ENCODE measurements around the gene MUC20. TPM values are rescaled to one million over a fixed set of nuclear protein-coding genes. Genes with fewer than 3 reads are reported as not detected.
"Not testable (repeated sequence)": the region's sequence is repeated elsewhere in the genome, so short reads cannot be mapped to it uniquely, and the experiment has no call there.

Gene MUC20
- total RNA-seq, 1 donor from 2014 or later: 0.21 TPM

GRCh38 chr3:195724363-195724762 lies 3.6 kb downstream of the MUC20 start:
- DNase-seq (ENCODE audit: low spot score); H3K4me3 Mint-ChIP-seq (ENCODE audit: unreplicated experiment); H3K9me3 Mint-ChIP-seq (ENCODE audit: unreplicated experiment); H3K27me3 Mint-ChIP-seq (ENCODE audit: unreplicated experiment); H3K4me1 Mint-ChIP-seq (ENCODE audit: unreplicated experiment); H3K36me3 Mint-ChIP-seq (ENCODE audit: low read depth, unreplicated experiment); H3K27ac Mint-ChIP-seq (ENCODE audit: unreplicated experiment): not testable (repeated sequence)

- H3K4me1 Mint-ChIP-seq (ENCODE audit: unreplicated experiment); H3K9me3 Mint-ChIP-seq (ENCODE audit: unreplicated experiment); H3K27me3 Mint-ChIP-seq (ENCODE audit: unreplicated experiment); DNase-seq (ENCODE audit: low spot score); H3K27ac Mint-ChIP-seq (ENCODE audit: unreplicated experiment); H3K4me3 Mint-ChIP-seq (ENCODE audit: unreplicated experiment); H3K36me3 Mint-ChIP-seq (ENCODE audit: low read depth, unreplicated experiment): not testable (repeated sequence)
These were observed 5.3 kb downstream of the MUC20 start for GRCh38 chr3:195725916-195726740.

- no peak overlapping the region for H3K27ac Mint-ChIP-seq (ENCODE audit: unreplicated experiment)
- no peaks in the 10 kb centered on the region for H3K4me1 Mint-ChIP-seq (ENCODE audit: unreplicated experiment)
- no peaks in the 10 kb centered on the region for H3K36me3 Mint-ChIP-seq (ENCODE audit: low read depth, unreplicated experiment)
- no peaks in the 10 kb centered on the region for H3K27me3 Mint-ChIP-seq (ENCODE audit: unreplicated experiment)
- DNase-seq (ENCODE audit: low spot score): no peak
- no peaks in the 10 kb centered on the region for H3K9me3 Mint-ChIP-seq (ENCODE audit: unreplicated experiment)
- TF ChIP-seq CTCF (IDR thresholded peaks at IDR 0.05; ENCODE audit: unreplicated experiment): no peak
- H3K4me3 Mint-ChIP-seq (ENCODE audit: unreplicated experiment): no peak overlapping the region
These were observed 6.9 kb downstream of the MUC20 start for GRCh38 chr3:195727606-195728195.

GRCh38 chr3:195728789-195729188 lies 8.0 kb downstream of the MUC20 start:
- H3K9me3 Mint-ChIP-seq (ENCODE audit: unreplicated experiment); H3K27ac Mint-ChIP-seq (ENCODE audit: unreplicated experiment); H3K36me3 Mint-ChIP-seq (ENCODE audit: low read depth, unreplicated experiment); H3K4me1 Mint-ChIP-seq (ENCODE audit: unreplicated experiment); DNase-seq (ENCODE audit: low spot score); H3K27me3 Mint-ChIP-seq (ENCODE audit: unreplicated experiment); H3K4me3 Mint-ChIP-seq (ENCODE audit: unreplicated experiment): not testable (repeated sequence)

GRCh38 chr3:195729476-195730251 lies 8.9 kb downstream of the MUC20 start:
- Mint-ChIP-seq H3K4me3 (ENCODE audit: unreplicated experiment) (no peak overlapping the region), H3K4me1 (ENCODE audit: unreplicated experiment) (no peaks in the 10 kb centered on the region), H3K9me3 (ENCODE audit: unreplicated experiment) (no peaks in the 10 kb centered on the region), H3K27me3 (ENCODE audit: unreplicated experiment) (peaks cover 3% of the 10 kb centered on the region), H3K27ac (ENCODE audit: unreplicated experiment) (no peak overlapping the region), H3K36me3 (ENCODE audit: low read depth, unreplicated experiment) (no peaks in the 10 kb centered on the region)
- no peak for DNase-seq (ENCODE audit: low spot score)
- no peak for TF ChIP-seq CTCF (IDR thresholded peaks at IDR 0.05; ENCODE audit: unreplicated experiment)

GRCh38 chr3:195731356-195731905 lies 10.7 kb downstream of the MUC20 start:
- Mint-ChIP-seq H3K27me3 (ENCODE audit: unreplicated experiment) (peaks cover 3% of the 10 kb centered on the region), H3K4me3 (ENCODE audit: unreplicated experiment) (no peak overlapping the region), H3K36me3 (ENCODE audit: low read depth, unreplicated experiment) (no peaks in the 10 kb centered on the region), H3K27ac (ENCODE audit: unreplicated experiment) (no peak overlapping the region), H3K4me1 (ENCODE audit: unreplicated experiment) (no peaks in the 10 kb centered on the region), H3K9me3 (ENCODE audit: unreplicated experiment) (no peaks in the 10 kb centered on the region)
- no peak for TF ChIP-seq CTCF (IDR thresholded peaks at IDR 0.05; ENCODE audit: unreplicated experiment)
- DNase-seq (ENCODE audit: low spot score): no peak

All from endothelial cell (in vitro differentiated cells).